Middle frontal gyrus (tissue), 1 donor: ENCODE results near the gene COL6A2.
"Not testable (repeated sequence)": the region's sequence is repeated elsewhere in the genome, so short reads cannot be mapped to it uniquely, and the experiment has no call there.

Source experiments
- DNase-seq: peaks from one replicate; pipeline ENCODE4 v3.0.0-alpha.2; 2015; ENCODE audit warnings: low spot score; ENCODE audit errors: extremely low spot score

Gene COL6A2

GRCh38 chr21:46060596-46061061, 37.3 kb upstream of the COL6A2 start:
- no peak for DNase-seq

GRCh38 chr21:46061063-46061462, 36.8 kb upstream of the COL6A2 start:
- no peak for DNase-seq

GRCh38 chr21:46061518-46061917, 36.4 kb upstream of the COL6A2 start:
- no peak for DNase-seq

- no peak for DNase-seq
These were observed 36.0 kb upstream of the COL6A2 start for GRCh38 chr21:46061950-46062349.

- DNase-seq = no peak
These were observed 35.3 kb upstream of the COL6A2 start for GRCh38 chr21:46062471-46063211.

- no peak for DNase-seq
These were observed 34.7 kb upstream of the COL6A2 start for GRCh38 chr21:46063227-46063626.

GRCh38 chr21:46063734-46064680, 33.9 kb upstream of the COL6A2 start:
- DNase-seq = no peak

GRCh38 chr21:46064870-46065214, 33.1 kb upstream of the COL6A2 start:
- no peak for DNase-seq

GRCh38 chr21:46065215-46065913, 32.5 kb upstream of the COL6A2 start:
- DNase-seq = no peak

- DNase-seq = no peak
These were observed 31.9 kb upstream of the COL6A2 start for GRCh38 chr21:46065914-46066551.

GRCh38 chr21:46066591-46067331, 31.2 kb upstream of the COL6A2 start:
- DNase-seq = no peak

GRCh38 chr21:46067505-46068201, 30.3 kb upstream of the COL6A2 start:
- DNase-seq = no peak

- DNase-seq = no peak
These were observed 29.3 kb upstream of the COL6A2 start for GRCh38 chr21:46068516-46069079.

- no peak for DNase-seq
These were observed 28.7 kb upstream of the COL6A2 start for GRCh38 chr21:46069166-46069565.

- DNase-seq = no peak
These were observed 28.1 kb upstream of the COL6A2 start for GRCh38 chr21:46069719-46070279.

GRCh38 chr21:46071082-46071481, 26.8 kb upstream of the COL6A2 start:
- DNase-seq = no peak

GRCh38 chr21:46076724-46077123, 21.2 kb upstream of the COL6A2 start:
- not testable (repeated sequence) for DNase-seq

GRCh38 chr21:46077674-46078101, 20.2 kb upstream of the COL6A2 start:
- no peak for DNase-seq

- DNase-seq = no peak
These were observed 19.5 kb upstream of the COL6A2 start for GRCh38 chr21:46078322-46078977.
